ENCODE data around the gene TUBB4B. TPM values are rescaled to one million over a fixed set of nuclear protein-coding genes. Genes with fewer than 3 reads are reported as not detected.
"Not testable (repeated sequence)": the region's sequence is repeated elsewhere in the genome, so short reads cannot be mapped to it uniquely, and the experiment has no call there.

TUBB4B gene
- total RNA-seq, 1 experiment from 2014 or later: 714 TPM

DNA sequence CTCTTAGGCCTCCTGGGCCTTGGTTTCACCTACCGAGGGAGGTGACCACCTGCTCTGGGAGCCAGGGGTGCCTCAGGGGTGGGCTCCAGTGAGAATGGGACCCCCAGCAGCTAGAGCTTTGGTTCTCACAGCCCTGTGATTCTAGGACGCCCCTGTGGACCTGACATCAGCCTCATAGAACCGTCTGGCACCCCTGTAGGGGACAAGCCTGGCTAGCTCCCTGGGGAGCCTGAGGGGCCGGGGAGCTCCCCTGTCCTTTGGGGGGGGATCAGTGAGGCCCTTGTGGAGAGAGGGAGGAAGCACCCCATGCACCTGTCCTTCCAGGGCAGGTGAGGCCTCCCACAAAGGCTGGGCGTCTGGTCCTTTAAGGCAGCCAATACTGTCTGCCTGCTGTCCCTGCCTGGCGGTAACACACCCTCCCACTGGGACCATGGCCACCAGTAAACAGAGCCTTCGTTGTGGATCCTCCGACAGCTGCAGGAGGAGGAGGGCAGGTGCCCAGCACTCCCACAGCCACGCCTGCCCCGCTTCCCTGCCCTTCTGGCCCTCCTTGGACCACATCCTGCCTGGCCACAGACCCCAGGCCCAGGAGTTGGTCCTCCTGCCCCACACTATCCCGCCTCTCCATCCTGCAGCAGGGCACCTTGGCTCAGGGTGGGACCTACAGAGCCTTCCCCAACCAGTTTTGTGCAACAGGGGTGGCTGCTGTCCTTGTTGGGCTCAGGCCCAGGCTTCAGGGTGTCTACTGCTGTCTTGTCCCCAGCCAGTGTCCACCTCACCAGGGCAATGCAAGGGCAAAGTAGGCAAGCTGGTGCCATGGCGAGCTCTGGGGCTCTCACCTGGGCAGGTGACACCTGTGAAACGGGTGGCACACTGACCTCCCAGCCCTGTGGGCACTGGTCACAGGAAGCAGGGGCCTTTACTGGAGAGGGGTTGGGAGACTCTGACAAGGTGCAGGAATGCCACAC, 3.0 kb upstream of the TUBB4B start:
- H3K36me3 ChIP-seq (ENCODE audit: insufficient read depth, low read length, poor library complexity, severe bottlenecking): peaks cover 15% of the 10 kb centered on the region
- POLR2A ChIA-PET (ENCODE audit: low non-redundant PET): no interaction called here
- CTCF ChIA-PET: interaction anchor here (0.6 kb wide), 1 partner anchor 367 kb away, joined by 3 read pairs; no protein-coding TSS in a partner anchor
- peaks cover 27% of the 10 kb centered on the region for H3K4me1 ChIP-seq (ENCODE audit: insufficient read depth, low read length, poor library complexity, severe bottlenecking)
- no peak for DNase-seq (ENCODE audit: low spot score)
- intact Hi-C loops (cut with micrococcal nuclease; ENCODE audit: unreplicated experiment): loop anchor here (5.0 kb wide), 1 partner anchor 191 kb away; the partner anchor contains the start of gene NPDC1
- no peaks in the 10 kb centered on the region for H3K9me3 ChIP-seq (ENCODE audit: low read depth, low read length, poor library complexity, severe bottlenecking)
- no peak overlapping the region for H3K4me3 ChIP-seq (ENCODE audit: low read depth, low read length, poor library complexity, severe bottlenecking)
- no peaks in the 10 kb centered on the region for H3K27me3 ChIP-seq (replicated peaks; ENCODE audit: insufficient read depth, low read depth, low read length, poor library complexity)
- H3K27ac ChIP-seq (ENCODE audit: low read depth, low read length, poor library complexity, severe bottlenecking): peak overlapping the region; percentile 62
- no TSS peak for BruUV-seq (replicated peaks)
- TF ChIP-seq, protein P1, sequence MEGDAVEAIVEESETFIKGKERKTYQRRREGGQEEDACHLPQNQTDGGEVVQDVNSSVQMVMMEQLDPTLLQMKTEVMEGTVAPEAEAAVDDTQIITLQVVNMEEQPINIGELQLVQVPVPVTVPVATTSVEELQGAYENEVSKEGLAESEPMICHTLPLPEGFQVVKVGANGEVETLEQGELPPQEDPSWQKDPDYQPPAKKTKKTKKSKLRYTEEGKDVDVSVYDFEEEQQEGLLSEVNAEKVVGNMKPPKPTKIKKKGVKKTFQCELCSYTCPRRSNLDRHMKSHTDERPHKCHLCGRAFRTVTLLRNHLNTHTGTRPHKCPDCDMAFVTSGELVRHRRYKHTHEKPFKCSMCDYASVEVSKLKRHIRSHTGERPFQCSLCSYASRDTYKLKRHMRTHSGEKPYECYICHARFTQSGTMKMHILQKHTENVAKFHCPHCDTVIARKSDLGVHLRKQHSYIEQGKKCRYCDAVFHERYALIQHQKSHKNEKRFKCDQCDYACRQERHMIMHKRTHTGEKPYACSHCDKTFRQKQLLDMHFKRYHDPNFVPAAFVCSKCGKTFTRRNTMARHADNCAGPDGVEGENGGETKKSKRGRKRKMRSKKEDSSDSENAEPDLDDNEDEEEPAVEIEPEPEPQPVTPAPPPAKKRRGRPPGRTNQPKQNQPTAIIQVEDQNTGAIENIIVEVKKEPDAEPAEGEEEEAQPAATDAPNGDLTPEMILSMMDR (conservative IDR thresholded peaks at IDR 0.05; ENCODE audit: low read depth, low read length): no peak

DNA sequence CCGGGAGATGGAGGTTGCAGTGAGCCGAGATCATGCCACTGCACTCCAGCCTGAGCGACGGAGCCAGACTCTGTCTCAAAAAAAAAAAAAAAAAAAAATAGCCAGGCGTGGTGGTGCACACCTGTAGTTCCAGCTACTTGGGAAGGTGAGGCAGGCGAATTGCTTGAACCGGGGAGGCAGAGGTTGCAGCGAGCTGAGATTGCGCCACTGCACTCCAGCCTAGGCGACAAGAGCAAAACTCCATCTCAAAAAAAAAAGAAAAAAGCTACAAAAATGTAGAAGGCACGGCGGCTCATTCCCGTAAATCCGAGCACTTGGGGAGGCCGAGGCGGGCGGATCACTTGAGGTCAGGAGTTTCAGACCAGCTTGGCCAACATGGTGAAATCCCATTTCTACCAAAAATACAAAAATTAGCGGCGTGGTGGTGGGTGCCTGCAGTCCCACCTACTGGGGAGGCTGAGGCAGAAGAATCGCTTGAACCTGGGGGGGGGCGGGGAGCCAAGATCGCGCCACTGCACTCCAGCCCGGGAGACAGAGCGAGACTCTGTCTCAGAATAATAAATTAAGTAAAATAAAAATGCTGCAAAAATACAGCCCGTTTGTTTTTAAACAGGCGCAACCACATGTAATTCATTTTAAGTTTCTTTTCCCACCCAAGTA, 1.4 kb upstream of the TUBB4B start:
- peak overlapping the region; percentile 98 for H3K27ac ChIP-seq (ENCODE audit: low read depth, low read length, poor library complexity, severe bottlenecking)
- CTCF ChIA-PET: interaction anchor here (0.6 kb wide), 1 partner anchor 211 kb away, joined by 5 read pairs; no protein-coding TSS in a partner anchor
- peaks cover 24% of the 10 kb centered on the region for H3K36me3 ChIP-seq (ENCODE audit: insufficient read depth, low read length, poor library complexity, severe bottlenecking)
- POLR2A ChIA-PET (ENCODE audit: low non-redundant PET): interaction anchor here (1.2 kb wide), 1 partner anchor 12 kb away, joined by 3 read pairs; the partner anchor contains the start of gene RNF224
- H3K4me1 ChIP-seq (ENCODE audit: insufficient read depth, low read length, poor library complexity, severe bottlenecking): peaks cover 41% of the 10 kb centered on the region
- H3K9me3 ChIP-seq (ENCODE audit: low read depth, low read length, poor library complexity, severe bottlenecking); H3K27me3 ChIP-seq (replicated peaks; ENCODE audit: insufficient read depth, low read depth, low read length, poor library complexity); DNase-seq (ENCODE audit: low spot score): not testable (repeated sequence)
- intact Hi-C loops (cut with micrococcal nuclease; ENCODE audit: unreplicated experiment): loop anchor here (2.0 to 5.0 kb wide), 2 partner anchors 39 to 192 kb away; partner anchors contain the start of genes NPDC1 and TPRN
- H3K4me3 ChIP-seq (ENCODE audit: low read depth, low read length, poor library complexity, severe bottlenecking): peak overlapping the region; percentile 97
- BruUV-seq (replicated peaks): TSS peak; percentile 65

DNA sequence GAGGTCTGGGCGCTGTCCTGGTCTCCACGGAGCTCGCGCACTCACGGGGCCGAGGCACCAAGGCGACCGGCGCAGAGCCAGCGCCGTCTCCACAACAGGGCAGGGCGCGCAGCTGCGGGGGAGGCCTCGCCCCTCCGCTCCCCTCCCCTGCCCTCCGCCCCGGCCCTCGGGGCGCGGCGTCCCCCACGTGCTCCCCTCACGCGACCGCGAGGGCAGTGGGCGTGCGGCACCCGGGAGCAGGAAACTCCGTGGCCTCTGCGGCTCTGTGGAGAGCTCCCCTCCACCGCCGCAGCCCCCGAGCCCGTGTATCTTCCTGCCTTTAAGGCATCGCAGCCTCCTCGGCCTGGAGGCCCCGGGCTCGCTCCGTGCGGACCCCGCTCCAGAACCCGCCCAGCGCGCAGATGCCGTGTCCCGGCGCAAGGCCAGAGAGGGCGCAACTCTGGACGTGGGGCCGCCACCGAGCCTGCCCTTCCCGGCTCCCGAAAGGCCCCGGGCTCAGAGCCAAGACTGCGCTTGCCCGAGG, 708 bp upstream of the TUBB4B start:
- DNase-seq (ENCODE audit: low spot score): peak; percentile 78
- Histone ChIP-seq H3K27me3 (replicated peaks; ENCODE audit: insufficient read depth, low read depth, low read length, poor library complexity) (no peaks in the 10 kb centered on the region), H3K4me1 (ENCODE audit: insufficient read depth, low read length, poor library complexity, severe bottlenecking) (peaks cover 44% of the 10 kb centered on the region), H3K4me3 (ENCODE audit: low read depth, low read length, poor library complexity, severe bottlenecking) (peak overlapping the region; percentile 97), H3K27ac (ENCODE audit: low read depth, low read length, poor library complexity, severe bottlenecking) (peak overlapping the region; percentile 98), H3K9me3 (ENCODE audit: low read depth, low read length, poor library complexity, severe bottlenecking) (no peaks in the 10 kb centered on the region), H3K36me3 (ENCODE audit: insufficient read depth, low read length, poor library complexity, severe bottlenecking) (peaks cover 24% of the 10 kb centered on the region)
- BruUV-seq (replicated peaks): no TSS peak
- intact Hi-C loops (cut with micrococcal nuclease; ENCODE audit: unreplicated experiment): loop anchor here (2.0 kb wide), 1 partner anchor 40 kb away; the partner anchor contains the start of gene TPRN
- TF ChIP-seq, protein P1 (conservative IDR thresholded peaks at IDR 0.05; ENCODE audit: low read depth, low read length): no peak
- no peak for TF ChIP-seq EZH2 (IDR thresholded peaks at IDR 0.05; ENCODE audit: borderline replicate concordance, low read depth, low read length, poor library complexity, severe bottlenecking)
- ChIA-PET POLR2A (ENCODE audit: low non-redundant PET) (interaction anchor here (0.6 to 1.2 kb wide), 6 partner anchors 13 to 346 kb away, joined by 3 to 16 read pairs (median 4); partner anchors contain the start of genes NELFB and RNF224), CTCF (interaction anchor here (0.5 to 0.6 kb wide), 2 partner anchors 89 to 440 kb away, joined by 13 to 15 read pairs; no protein-coding TSS in a partner anchor)
